SIG-M5 (cell line): ENCODE measurements around the gene TMPRSS4.

ENCODE experiments used
- DNase-seq: peaks from one replicate; lab custom pipeline; 2025; lab: John Stamatoyannopoulos, UW

TMPRSS4 gene

DNA sequence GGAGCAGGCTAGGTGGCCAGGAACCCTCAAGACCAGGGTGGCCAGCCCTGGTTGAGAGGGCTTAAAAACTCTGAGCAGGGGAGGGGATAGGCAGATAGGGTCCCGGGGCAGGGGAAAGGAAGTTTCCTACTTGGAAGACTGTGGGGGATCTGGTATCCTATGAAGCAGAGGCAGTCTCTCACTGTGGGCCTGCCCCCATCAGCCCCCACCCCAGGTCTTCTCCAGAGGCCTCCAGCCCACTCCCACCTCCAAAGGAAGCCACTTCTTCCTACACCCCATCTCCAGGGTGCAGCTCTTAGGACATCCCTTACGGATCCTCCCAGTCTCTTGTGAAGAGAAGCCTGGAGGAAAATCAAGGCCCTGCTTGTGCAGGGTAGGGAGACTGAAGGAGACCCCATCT lies 59.5 kb downstream of the TMPRSS4 start:
- no peak for DNase-seq

DNA sequence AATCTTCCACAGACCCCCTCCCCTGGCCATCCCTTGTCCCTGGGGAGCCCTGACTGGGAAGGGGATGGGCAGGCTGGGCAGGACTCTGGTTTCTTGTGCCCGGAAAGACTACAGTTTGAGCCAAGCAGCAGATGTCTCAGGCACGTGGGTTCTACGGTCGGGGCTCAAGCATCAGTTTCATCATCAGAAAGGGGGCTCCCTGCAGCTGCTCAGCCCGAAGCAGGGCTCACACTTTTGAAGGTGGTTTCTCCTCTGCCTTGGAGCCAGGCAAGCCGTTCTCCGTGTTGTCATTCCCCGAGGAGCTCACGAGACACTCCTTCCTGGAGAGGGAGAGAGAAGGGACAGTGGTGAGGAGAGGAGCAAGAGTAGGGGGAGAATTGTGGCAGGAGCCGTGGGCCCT lies 59.9 kb downstream of the TMPRSS4 start:
- DNase-seq = no peak

GRCh38 chr11:118138839-118139420 lies 62.1 kb downstream of the TMPRSS4 start:
- no peak for DNase-seq

- no peak for DNase-seq
Measured at GRCh38 chr11:118139578-118139977, 62.7 kb downstream of the TMPRSS4 start.

DNA sequence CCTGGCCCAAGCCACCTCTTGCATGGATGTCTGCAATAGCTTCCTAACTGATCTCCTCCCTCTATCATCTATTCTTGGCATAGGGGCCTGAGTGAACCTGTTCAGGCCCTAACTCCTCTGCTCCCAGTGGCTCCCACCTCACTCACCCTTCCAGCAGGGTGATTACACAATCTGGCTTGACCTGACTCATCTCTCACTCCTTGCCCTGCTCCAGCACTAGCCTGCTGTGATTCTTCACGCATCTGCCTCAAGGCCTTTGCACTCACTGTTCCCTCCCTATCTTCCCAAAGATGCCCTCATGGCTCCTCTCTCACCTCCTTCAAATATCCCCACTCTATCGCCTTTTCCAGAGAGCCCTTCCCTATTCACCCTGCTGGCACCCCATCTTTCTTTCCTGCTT lies 65.2 kb downstream of the TMPRSS4 start:
- no peak for DNase-seq

GRCh38 chr11:118142809-118143208 lies 65.9 kb downstream of the TMPRSS4 start:
- peak; percentile 19 for DNase-seq

GRCh38 chr11:118143661-118144185 lies 66.8 kb downstream of the TMPRSS4 start:
- no peak for DNase-seq

GRCh38 chr11:118144301-118145268 lies 67.7 kb downstream of the TMPRSS4 start:
- no peak for DNase-seq

DNA sequence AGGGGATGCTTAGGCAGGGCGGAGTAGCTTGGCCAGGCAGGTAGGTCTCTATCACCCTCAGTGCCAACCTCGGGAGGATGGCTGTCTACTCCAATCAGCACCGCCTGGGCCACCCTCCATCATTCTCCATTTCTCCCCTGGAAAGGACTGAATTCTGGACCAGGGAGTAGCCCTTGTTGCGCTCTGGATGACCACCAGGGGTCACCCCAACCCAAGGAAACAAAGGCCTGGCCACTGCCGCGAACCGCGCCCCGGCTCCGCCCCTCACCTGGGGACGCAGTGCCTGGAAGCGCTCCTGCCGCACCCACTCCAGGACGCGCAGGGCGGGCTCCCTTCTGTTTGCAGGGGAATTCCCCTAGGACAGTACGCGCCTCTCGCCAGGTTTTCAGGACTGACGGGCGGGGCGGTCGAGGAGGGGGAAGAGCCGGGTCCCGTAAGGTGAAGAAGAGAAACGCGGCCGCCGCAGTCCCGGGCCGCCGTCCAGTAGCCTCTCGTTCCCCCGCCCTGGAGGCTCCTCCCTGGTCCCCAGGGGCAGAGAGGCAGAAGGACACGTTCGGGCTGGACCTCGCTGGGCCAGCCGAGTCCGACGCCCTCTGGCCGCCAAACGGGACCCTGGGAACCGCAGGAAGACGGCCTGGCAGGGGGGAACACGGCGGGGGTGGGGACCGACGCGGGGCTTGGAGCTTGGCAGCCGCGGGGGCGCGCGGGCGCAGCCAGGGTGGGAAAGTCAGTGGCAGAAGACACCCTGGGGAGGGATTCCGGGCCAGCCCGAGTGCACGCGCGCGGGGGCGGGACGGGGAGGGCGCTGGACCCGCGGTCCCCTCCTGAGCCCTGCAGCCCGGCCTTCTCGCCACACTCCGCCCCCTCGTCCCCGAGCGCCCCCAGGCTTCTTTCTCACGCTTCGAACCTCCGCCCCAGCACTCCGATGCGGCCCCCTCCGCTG lies 68.7 kb downstream of the TMPRSS4 start:
- no peak for DNase-seq

DNA sequence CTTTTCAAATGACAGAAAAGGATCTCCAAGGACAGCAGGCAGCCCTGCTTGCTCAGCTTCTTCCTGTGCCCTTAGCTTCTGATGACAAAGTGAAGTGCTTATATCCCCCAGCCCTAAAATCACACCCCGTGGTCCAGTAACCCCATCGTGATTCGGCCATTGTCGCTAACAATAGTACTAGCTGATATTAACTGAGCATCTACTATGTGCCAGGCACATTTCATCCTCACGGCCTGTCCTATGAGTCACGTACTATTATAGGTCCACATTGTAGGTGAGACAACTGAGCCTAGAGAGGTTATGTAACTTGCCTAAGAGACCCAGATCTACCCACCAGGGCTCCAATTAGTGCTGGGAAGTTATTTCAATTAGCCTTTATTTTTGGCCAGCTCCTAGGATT lies 69.7 kb downstream of the TMPRSS4 start:
- no peak for DNase-seq

- no peak for DNase-seq
Measured at GRCh38 chr11:118147502-118147901, 70.6 kb downstream of the TMPRSS4 start.

DNA sequence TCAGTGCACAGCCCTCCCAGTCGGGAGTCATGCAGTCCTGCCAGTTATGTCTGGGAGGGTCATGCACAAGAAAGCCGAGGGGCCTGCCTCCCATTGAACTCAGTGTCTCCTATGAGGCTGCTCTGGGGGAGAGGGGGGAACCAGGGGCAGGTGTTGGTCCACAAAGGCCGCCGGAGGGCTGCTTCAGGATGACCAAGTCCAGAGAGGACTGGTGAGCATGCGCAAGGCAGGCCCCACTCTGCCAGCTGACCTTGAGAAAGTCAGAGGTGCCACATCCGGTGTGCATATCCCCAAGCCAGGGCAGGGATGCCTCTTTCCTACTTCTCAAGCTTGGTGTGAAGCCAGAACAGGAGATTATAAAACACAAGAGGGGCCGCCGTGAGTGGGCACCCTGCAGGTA lies 71.4 kb downstream of the TMPRSS4 start:
- DNase-seq = no peak

- DNase-seq = no peak
Measured at GRCh38 chr11:118148856-118149255, 72.0 kb downstream of the TMPRSS4 start.

- DNase-seq = no peak
Measured at GRCh38 chr11:118149493-118149892, 72.6 kb downstream of the TMPRSS4 start.

GRCh38 chr11:118151431-118151830 lies 74.6 kb downstream of the TMPRSS4 start:
- no peak for DNase-seq

DNA sequence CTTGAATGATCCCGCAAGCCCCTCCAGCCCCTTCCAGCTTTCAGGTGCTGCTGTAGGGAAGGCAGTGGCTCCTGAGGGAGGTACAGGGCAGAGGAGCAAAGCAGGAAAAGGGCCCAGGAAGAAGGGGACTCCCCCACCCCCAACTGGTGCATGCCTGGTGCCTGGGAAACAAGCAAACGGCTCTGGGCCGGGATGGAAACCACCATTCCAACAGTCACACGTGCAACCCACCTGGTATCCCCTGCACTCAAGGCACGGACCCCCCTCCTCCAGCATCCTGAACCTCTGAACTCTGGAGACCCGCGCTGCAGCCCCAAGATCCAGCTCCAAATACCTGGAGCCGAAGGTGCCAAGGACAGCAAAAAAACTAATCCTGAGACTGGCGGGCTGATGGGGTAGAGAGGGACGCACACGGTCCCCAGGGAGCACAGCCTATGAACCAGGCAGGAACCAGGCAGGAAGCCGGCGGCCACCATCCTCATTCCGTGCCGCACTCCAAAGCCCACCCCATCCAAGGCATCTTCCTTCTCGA lies 75.2 kb downstream of the TMPRSS4 start:
- no peak for DNase-seq

- DNase-seq = no peak
Measured at GRCh38 chr11:118152552-118153471, 75.9 kb downstream of the TMPRSS4 start, which contains the start of gene SCN4B. Gene SCN4B, minus strand, starts transcription at chr11:118152823. Its CDS starts 150 bp downstream, at chr11:118152673.

DNA sequence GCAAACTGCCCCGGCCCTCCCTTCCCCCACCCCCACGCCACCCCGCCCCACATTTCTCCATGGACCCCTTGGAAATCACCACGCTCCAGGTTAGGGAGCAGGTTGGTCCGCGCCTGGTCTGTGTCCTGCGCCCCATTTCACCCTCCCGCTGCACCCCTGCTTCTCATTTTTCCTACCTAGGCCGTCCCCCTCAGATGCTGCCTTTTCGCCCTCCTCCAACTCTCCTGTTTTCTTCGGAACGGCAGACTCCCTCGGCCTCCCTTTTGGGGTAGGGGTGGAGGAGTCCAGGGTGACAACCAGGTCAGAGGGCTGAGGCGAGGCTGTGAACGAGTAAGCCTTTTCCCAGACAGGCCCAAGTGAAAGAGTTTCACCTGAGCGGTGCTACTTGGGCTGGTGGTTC lies 76.6 kb downstream of the TMPRSS4 start:
- DNase-seq = no peak

DNA sequence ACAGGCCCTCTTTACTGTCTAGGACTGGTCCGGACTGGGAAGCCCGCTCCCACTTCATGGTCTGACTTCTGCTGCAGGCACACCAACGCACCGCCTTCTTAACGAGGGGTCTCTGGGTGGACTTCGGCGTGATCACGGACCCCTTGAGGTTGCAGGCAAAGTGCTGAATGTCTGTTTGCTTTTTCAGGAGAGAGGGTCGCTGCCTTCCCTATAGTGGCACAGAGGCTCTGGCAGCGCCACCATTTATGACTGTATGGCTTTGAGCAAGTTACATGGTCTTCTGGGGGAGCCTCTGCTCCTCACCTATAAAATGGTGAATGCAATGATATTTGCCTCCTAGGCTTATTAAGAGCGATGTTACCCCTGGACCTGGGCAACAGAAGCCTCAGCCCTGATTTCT lies 77.1 kb downstream of the TMPRSS4 start:
- DNase-seq = no peak

GRCh38 chr11:118154641-118155040 lies 77.8 kb downstream of the TMPRSS4 start:
- DNase-seq = no peak
